Osteocyte (in vitro differentiated cells): ENCODE results near the gene MLLT6. TPM values are rescaled to one million over a fixed set of nuclear protein-coding genes. Genes with fewer than 3 reads are reported as not detected.

Source experiments
- DNase-seq: peaks from one replicate; pipeline ENCODE4 v3.0.0; 2021; ENCODE audit warnings: mixed read lengths; ENCODE audit not compliant: unreplicated experiment; ENCODE audit errors: extremely low spot score
- H3K27ac Mint-ChIP-seq: one replicate; pipeline ENCODE4 v1.8.0; 2021; ENCODE audit warnings: mild to moderate bottlenecking, mixed read lengths; ENCODE audit not compliant: unreplicated experiment
- H3K27me3 Mint-ChIP-seq: one replicate; pipeline ENCODE4 v1.8.0; 2021; ENCODE audit warnings: mixed read lengths; ENCODE audit not compliant: unreplicated experiment
- H3K36me3 Mint-ChIP-seq: one replicate; pipeline ENCODE4 v1.8.0; 2021; ENCODE audit warnings: mixed read lengths; ENCODE audit not compliant: unreplicated experiment
- H3K4me1 Mint-ChIP-seq: one replicate; pipeline ENCODE4 v1.8.0; 2021; ENCODE audit warnings: mixed read lengths; ENCODE audit not compliant: unreplicated experiment
- H3K4me3 Mint-ChIP-seq: one replicate; pipeline ENCODE4 v1.8.0; 2021; ENCODE audit warnings: mild to moderate bottlenecking, moderate library complexity, mixed read lengths; ENCODE audit not compliant: unreplicated experiment
- H3K9me3 Mint-ChIP-seq: one replicate; pipeline ENCODE4 v1.8.0; 2021; ENCODE audit warnings: mixed read lengths; ENCODE audit not compliant: unreplicated experiment
- total RNA-seq: library from RNA; stranded (reverse); gene quantifications from 2 replicates; pipeline ENCODE4 v1.2.1, GENCODE V29; 2021
- TF ChIP-seq, protein P1 (sequence below): fragments of 200-600 bp; sonication (generic); IDR thresholded peaks from 2 replicates; pipeline ENCODE4 v1.5.0; 2021; ENCODE audit warnings: antibody characterized with exemption, mild to moderate bottlenecking, moderate library complexity

MLLT6 gene
- total RNA-seq, 1 donor from 2014 or later, result 107 TPM

DNA sequence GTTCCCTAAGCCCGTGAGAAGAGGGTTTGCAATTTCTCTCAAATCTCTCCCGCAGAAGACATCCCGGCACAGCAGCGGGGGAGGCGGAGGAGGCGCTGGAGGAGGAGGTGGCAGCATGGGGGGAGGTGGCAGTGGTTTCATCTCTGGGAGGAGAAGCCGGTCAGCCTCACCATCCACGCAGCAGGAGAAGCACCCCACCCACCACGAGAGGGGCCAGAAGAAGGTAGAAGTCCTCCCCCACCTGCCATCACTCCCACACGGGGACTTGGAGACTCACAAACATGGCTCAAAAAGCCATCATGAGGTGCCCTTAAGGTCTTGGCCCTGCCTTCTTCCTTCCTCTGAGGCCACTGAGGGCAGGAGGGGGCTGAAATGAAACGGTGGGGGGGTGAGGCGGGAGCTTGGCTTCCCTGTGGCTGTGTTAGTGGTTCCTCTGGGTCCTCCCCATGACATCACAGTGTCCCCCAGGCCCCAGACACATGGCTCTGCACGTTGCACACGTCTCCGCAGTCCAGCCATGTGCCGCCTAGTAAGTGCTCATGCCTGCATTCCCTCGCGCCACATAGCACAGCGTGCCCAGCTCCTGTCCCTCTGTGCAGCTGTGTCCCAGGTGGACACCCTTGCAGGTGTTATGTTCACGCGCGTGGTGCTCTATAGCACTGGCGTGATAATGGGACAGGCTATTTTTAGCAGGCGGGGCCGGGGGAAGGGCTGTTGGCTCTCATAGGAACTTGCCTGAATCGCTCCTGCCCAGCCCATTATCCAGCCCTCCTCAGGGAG is 6.9 kb downstream of the MLLT6 start:
- H3K27me3 Mint-ChIP-seq, result no peaks in the 10 kb centered on the region
- H3K4me1 Mint-ChIP-seq, result peaks cover 12% of the 10 kb centered on the region
- H3K36me3 Mint-ChIP-seq, result peaks cover 29% of the 10 kb centered on the region
- no peak overlapping the region for H3K4me3 Mint-ChIP-seq
- H3K27ac Mint-ChIP-seq, result no peak overlapping the region
- no peak for DNase-seq
- TF ChIP-seq, protein P1, sequence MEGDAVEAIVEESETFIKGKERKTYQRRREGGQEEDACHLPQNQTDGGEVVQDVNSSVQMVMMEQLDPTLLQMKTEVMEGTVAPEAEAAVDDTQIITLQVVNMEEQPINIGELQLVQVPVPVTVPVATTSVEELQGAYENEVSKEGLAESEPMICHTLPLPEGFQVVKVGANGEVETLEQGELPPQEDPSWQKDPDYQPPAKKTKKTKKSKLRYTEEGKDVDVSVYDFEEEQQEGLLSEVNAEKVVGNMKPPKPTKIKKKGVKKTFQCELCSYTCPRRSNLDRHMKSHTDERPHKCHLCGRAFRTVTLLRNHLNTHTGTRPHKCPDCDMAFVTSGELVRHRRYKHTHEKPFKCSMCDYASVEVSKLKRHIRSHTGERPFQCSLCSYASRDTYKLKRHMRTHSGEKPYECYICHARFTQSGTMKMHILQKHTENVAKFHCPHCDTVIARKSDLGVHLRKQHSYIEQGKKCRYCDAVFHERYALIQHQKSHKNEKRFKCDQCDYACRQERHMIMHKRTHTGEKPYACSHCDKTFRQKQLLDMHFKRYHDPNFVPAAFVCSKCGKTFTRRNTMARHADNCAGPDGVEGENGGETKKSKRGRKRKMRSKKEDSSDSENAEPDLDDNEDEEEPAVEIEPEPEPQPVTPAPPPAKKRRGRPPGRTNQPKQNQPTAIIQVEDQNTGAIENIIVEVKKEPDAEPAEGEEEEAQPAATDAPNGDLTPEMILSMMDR, result no peak
- H3K9me3 Mint-ChIP-seq, result no peaks in the 10 kb centered on the region

DNA sequence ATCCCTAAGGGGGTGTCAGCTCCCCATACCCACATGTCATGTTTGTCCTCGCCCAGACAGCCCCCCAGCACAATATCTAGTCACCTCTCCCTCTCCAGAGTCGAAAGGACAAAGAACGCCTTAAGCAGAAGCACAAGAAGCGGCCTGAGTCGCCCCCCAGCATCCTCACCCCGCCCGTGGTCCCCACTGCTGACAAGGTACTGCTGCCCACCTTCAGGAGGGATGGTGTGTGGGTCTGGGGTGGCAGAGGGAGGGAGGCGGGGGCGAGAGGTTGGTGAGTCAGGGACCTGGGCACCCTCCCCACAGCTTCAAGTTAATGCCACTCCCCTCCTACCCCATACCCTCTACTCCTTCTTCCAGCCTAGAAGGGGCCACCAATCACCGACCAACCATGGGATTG is 7.5 kb downstream of the MLLT6 start:
- DNase-seq, result no peak
- peaks cover 31% of the 10 kb centered on the region for H3K36me3 Mint-ChIP-seq
- no peaks in the 10 kb centered on the region for H3K27me3 Mint-ChIP-seq
- H3K27ac Mint-ChIP-seq, result no peak overlapping the region
- no peaks in the 10 kb centered on the region for H3K9me3 Mint-ChIP-seq
- TF ChIP-seq, protein P1, result no peak
- H3K4me1 Mint-ChIP-seq, result peaks cover 6% of the 10 kb centered on the region
- H3K4me3 Mint-ChIP-seq, result no peak overlapping the region

DNA sequence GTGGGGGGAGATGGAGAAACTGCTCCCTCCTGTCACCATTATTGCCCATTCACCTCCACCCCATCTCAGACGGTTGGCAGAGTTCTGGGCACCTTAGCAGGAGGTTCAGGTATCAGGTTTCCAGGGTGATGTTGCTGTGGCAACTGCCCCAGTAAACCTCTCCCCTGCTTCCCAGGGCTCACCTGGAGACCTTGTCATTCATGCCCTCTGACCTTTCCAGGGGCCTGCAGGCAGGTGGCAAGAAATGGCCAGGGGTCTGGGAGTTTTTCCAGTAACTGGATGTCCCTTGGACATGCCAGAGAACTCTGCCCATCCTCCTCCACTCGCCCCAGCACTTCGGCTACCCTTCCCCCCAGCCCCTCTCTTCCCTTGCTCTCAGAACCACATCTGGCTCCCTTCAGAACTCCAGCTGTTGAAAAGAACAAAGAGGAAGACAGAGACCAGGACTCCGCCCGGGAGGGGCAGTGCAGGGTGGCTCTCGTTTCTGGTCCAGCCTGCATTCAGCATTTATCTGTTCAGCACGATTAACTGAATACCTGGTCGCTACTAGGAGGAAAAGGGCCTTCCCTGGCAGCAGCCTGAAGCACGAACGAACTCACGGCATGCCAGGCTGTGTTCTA is 8.5 kb downstream of the MLLT6 start:
- Mint-ChIP-seq H3K27me3 (no peaks in the 10 kb centered on the region), H3K36me3 (peaks cover 31% of the 10 kb centered on the region)
- no peak for DNase-seq

DNA sequence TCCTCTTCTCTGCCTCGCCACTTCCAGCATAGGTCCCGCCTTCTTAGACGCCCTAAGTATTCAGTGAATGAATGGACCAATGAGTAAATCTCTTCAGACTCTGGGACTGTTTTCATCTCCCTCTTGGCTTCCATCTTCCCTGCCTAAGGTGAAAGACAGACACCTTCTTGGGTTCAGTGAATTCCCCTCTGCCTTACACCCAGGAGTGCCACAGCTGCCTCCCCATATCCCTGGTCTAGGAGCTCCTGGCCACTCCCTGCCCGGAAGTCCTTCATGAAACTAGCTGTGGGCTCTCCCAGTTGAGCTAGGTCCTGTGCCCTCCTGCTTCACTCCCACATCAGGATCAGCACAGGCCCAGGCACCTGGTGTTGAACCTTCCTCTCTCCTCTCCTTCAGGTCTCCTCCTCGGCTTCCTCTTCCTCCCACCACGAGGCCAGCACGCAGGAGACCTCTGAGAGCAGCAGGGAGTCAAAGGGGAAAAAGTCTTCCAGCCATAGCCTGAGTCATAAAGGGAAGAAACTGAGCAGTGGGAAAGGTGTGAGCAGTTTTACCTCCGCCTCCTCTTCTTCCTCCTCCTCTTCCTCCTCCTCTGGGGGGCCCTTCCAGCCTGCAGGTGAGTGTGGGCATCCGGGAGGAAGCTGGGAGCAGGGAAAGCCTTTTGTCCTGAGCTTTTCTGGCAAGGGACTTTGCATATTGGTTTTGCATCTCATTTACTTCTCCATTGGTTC is 10.3 kb downstream of the MLLT6 start:
- Mint-ChIP-seq H3K27me3 (no peaks in the 10 kb centered on the region), H3K27ac (peak overlapping the region; percentile 40), H3K4me1 (no peaks in the 10 kb centered on the region), H3K9me3 (no peaks in the 10 kb centered on the region), H3K4me3 (no peak overlapping the region), H3K36me3 (peaks cover 23% of the 10 kb centered on the region)
- TF ChIP-seq, protein P1, result no peak
- DNase-seq, result no peak

More for the DNA sequence above, 8.5 kb downstream of the MLLT6 start:
- H3K4me1 Mint-ChIP-seq, result no peaks in the 10 kb centered on the region
- TF ChIP-seq, protein P1, result no peak
- no peaks in the 10 kb centered on the region for H3K9me3 Mint-ChIP-seq
- H3K27ac Mint-ChIP-seq, result no peak overlapping the region
- no peak overlapping the region for H3K4me3 Mint-ChIP-seq
